Measurements from ENCODE around the gene ALK.

The ALK gene

DNA sequence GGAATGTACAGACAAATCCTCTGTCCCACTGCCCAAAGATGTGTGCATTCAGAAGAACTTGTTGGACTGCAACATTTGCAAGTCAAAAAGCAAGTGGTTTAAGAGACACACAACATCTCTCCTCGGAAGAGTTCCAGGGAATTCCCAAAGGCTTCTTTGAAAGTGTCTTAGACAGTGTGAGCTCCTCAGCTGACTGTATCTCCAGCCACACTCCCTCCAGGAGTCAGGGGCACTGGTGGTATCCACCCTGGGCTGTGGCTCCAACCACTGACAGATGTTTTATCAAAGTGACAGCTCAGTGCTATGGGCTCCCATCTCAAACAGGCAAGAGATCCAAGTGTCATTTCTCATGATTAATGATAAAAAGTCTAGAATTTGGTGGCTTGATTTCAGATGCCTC is 48.5 kb downstream of the ALK start:
- TF ChIP-seq ZFX (IDR thresholded peaks at IDR 0.05; ENCODE audit: borderline replicate concordance), result no peak
- no peak for TF ChIP-seq CTCF (IDR thresholded peaks at IDR 0.05)
- no peak overlapping the region for H3K27ac ChIP-seq

DNA sequence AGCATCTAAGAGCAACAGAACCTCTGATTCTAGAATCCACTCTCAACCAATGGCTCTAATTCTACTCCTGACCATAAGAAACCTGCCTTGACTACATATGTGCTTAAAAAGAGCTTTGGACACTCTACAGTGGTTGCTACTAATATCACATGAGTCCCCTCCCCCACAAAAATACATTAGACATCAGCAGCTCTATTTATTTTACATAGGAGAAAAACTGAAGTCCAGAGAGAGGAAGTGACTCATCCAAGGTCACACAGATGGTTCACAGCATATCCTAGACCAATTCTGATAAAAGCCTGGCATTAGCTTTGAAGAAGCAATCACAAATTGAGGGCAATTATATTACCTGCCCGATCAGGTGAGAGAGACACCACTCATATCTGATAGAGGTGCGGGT is 49.8 kb downstream of the ALK start:
- no peak overlapping the region for H3K27ac ChIP-seq
- TF ChIP-seq CTCF (IDR thresholded peaks at IDR 0.05) (no peak), ZFX (IDR thresholded peaks at IDR 0.05; ENCODE audit: borderline replicate concordance) (no peak)

DNA sequence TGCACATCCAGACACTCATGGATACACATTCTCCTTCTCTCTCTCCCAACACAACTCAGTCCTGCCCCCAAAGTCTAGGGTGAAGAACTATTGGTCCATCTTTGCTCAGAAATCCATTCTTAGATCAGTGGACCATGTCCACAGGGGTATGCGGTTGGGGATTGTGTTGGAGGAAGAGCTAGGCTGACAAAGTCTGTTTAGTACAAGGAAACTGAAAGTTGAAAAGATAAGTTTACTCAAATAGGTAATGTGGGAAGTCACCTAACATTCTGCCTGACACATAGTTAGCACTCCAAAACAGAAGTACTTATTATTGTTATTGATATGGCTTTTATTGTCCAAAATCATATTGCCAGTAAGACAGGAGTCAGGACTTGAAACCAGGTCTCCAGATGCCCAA is 55.9 kb downstream of the ALK start:
- TF ChIP-seq ZFX (IDR thresholded peaks at IDR 0.05; ENCODE audit: borderline replicate concordance) (no peak), CTCF (IDR thresholded peaks at IDR 0.05) (no peak)
- H3K27ac ChIP-seq, result no peak overlapping the region

- H3K27ac ChIP-seq, result no peak overlapping the region
Measured at GRCh38 chr2:29864988-29865387, 56.4 kb downstream of the ALK start.

GRCh38 chr2:29855924-29856639 is 65.3 kb downstream of the ALK start:
- no peak overlapping the region for H3K27ac ChIP-seq
- TF ChIP-seq ZFX (IDR thresholded peaks at IDR 0.05; ENCODE audit: borderline replicate concordance), result no peak
- no peak for TF ChIP-seq CTCF (IDR thresholded peaks at IDR 0.05)

More at GRCh38 chr2:29864988-29865387, 56.4 kb downstream of the ALK start:
- TF ChIP-seq CTCF (IDR thresholded peaks at IDR 0.05) (no peak), ZFX (IDR thresholded peaks at IDR 0.05; ENCODE audit: borderline replicate concordance) (no peak)

- H3K27ac ChIP-seq, result no peak overlapping the region
- TF ChIP-seq ZFX (IDR thresholded peaks at IDR 0.05; ENCODE audit: borderline replicate concordance) (no peak), CTCF (IDR thresholded peaks at IDR 0.05) (no peak)
Measured at GRCh38 chr2:29850794-29851193, 70.6 kb downstream of the ALK start.

DNA sequence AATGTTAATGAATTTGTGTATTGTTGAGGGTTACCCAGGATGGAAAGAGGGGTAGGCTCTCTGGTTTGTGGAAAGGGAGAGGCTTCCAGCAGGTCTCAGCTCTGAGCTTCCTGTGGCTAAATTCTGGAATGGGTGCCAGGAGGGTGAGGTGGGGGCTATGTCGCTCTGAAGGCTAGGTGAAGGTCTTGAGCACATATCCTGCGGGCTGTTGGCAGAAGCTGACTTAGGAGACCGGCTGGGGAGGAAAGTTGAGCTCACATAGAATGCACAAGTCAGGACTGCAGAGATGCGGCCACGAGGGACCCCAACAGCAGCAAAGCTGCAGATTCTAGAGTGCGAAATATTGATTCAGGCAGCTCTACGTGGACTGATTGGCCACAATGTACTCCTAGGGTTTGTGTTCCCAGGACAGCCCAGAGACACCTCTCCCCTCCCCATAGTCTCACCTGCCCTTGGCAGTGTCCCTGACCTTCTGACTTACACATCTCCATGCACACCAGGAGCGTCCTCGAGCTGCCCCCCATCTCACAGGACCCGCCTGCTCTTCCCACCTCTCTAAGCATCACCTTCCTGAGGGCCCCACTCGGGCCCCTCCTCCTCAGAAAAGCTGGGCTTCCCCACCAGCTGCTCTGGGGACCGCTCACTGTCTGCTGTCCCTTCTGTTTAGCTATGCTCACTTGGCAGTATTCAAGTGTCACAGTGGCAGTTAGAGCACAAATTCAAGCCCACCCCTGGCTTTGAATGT is 72.6 kb downstream of the ALK start:
- H3K27ac ChIP-seq, result no peak overlapping the region
- TF ChIP-seq ZFX (IDR thresholded peaks at IDR 0.05; ENCODE audit: borderline replicate concordance) (no peak), CTCF (IDR thresholded peaks at IDR 0.05) (no peak)

Data from 22Rv1 (cell line).